Lower leg skin (tissue), 4 donors: ENCODE results near the gene SLC7A6OS. TPM values are rescaled to one million over a fixed set of nuclear protein-coding genes. Genes with fewer than 3 reads are reported as not detected.

Experiments
- DNase-seq, 2 donors: peaks; one replicate each; pipeline ENCODE4 v3.0.0-alpha.2; 2019; ENCODE audit warnings: low spot score in 2 of 2
- H3K4me3 ChIP-seq: fragments of 200-600 bp; sonication (generic); 2 replicates; pipeline ENCODE4 v1.5.1; 2017; ENCODE audit warnings: mild to moderate bottlenecking, low read depth; ENCODE audit not compliant: poor library complexity, severe bottlenecking
- POLR2A ChIP-seq, 2 donors: fragments of 450-650 bp; IDR thresholded peaks; one replicate each; pipeline ENCODE4 v1.6.1; 2016 to 2017; ENCODE audit warnings: antibody characterized with exemption in 2 of 2, mild to moderate bottlenecking in 1 of 2, moderate library complexity in 1 of 2
- WGBS, 2 donors: methylation state at CpG; one replicate each; pipeline ENCODE4 v1.1.5; 2018; 5-methylcytosine and 5-hydroxymethylcytosine counted together
- intact Hi-C: fragments of 100-400 bp; cut with DNase I; formaldehyde crosslinking; loops from one replicate; pipeline ENCODE4 v1.15.0; 2023; ENCODE audit warnings: low total_unique reads
- total RNA-seq, 4 donors: library from RNA; depleted of rRNA; stranded (reverse); fragments of >200 nt; gene quantifications; one replicate each; pipeline ENCODE4 v1.1.0, GENCODE V29; 2016
- TF ChIP-seq, protein P1 (sequence below), 3 donors: fragments of 450-650 bp; IDR thresholded peaks; one replicate each; pipeline ENCODE4 v1.5.1; 2016; ENCODE audit warnings: antibody characterized with exemption in 3 of 3, mild to moderate bottlenecking in 3 of 3, moderate library complexity in 2 of 3

SLC7A6OS gene
- total RNA-seq, 4 donors from 2014 or later, result 10.1 to 14.9 (median 11.0) TPM

DNA sequence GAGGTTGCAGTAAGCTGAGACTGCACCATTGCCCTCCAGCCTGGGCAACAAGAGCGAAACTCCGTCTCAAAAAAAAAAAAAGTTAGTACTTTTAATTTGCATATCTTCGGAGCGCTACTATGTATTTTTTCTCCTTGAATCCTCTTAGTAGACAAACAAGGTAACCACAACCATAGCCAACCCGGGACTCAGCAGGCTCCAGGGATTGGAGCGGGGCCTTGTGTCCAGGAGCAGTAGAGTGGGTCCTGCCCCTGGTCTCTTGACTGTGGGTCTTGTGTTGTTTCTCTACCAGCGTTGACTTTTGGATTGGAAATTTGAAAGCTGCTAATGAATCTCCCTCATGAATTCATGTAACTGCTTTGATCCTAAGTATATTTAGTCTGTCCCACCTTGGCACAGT is 32.4 kb upstream of the SLC7A6OS start:
- TF ChIP-seq, protein P1, sequence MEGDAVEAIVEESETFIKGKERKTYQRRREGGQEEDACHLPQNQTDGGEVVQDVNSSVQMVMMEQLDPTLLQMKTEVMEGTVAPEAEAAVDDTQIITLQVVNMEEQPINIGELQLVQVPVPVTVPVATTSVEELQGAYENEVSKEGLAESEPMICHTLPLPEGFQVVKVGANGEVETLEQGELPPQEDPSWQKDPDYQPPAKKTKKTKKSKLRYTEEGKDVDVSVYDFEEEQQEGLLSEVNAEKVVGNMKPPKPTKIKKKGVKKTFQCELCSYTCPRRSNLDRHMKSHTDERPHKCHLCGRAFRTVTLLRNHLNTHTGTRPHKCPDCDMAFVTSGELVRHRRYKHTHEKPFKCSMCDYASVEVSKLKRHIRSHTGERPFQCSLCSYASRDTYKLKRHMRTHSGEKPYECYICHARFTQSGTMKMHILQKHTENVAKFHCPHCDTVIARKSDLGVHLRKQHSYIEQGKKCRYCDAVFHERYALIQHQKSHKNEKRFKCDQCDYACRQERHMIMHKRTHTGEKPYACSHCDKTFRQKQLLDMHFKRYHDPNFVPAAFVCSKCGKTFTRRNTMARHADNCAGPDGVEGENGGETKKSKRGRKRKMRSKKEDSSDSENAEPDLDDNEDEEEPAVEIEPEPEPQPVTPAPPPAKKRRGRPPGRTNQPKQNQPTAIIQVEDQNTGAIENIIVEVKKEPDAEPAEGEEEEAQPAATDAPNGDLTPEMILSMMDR (IDR thresholded peaks at IDR 0.05), result no peak
- no peak for TF ChIP-seq POLR2A (IDR thresholded peaks at IDR 0.05)
- WGBS, 2 donors, result 94 to 95% methylated on average over 7 of the region's 7 CpGs
- intact Hi-C loops, result no loop called here
- no peak for DNase-seq
- no peak overlapping the region for H3K4me3 ChIP-seq

DNA sequence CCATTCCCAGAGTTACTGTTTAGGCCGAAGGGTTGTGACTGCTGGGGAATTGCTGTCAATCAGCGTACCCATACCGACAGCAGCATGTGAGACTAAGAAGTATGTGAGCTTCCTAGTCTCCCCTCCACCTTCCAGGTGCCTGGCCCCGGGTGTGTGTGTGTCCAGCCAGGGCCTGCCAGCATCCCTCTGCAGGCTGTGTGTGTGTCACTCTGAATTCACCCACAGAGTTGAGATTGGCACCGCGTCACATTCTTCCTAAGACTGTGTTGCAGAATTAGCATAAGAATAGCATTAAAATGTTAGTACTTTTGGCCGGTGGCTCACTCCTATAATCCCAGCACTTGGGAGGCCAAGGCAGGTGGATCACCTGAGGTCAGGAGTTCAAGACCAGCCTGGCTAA is 31.9 kb upstream of the SLC7A6OS start:
- WGBS, 2 donors, result 86 to 93% methylated on average over 7 of the region's 7 CpGs
- H3K4me3 ChIP-seq, result no peak overlapping the region
- no peak for DNase-seq
- TF ChIP-seq POLR2A (IDR thresholded peaks at IDR 0.05), result no peak
- TF ChIP-seq, protein P1 (IDR thresholded peaks at IDR 0.05), result no peak
- intact Hi-C loops, result no loop called here

DNA sequence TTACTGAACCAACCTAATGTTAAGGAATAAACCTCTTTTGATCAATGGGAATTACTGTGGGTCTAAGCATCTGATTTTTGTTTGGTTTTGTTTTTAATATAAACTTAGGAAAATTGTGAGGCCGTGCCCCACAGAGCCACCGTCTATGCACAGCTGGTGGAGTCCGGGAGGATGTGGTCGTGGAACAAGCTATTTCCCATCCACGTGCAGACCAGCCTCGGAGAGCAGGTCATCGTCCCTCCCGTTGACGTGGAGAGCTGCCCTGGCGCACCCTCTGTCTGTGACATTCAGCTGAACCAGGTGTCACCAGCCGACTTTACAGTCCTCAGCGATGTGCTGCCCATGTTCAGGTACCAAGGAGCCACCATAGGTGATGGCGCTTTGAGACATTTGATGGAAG is 28.5 kb upstream of the SLC7A6OS start:
- DNase-seq, result no peak
- TF ChIP-seq, protein P1 (IDR thresholded peaks at IDR 0.05), result no peak
- no peak for TF ChIP-seq POLR2A (IDR thresholded peaks at IDR 0.05)
- intact Hi-C loops, result no loop called here
- no peak overlapping the region for H3K4me3 ChIP-seq
- 92 to 94% methylated on average over 13 of the region's 13 CpGs for WGBS, 2 donors

DNA sequence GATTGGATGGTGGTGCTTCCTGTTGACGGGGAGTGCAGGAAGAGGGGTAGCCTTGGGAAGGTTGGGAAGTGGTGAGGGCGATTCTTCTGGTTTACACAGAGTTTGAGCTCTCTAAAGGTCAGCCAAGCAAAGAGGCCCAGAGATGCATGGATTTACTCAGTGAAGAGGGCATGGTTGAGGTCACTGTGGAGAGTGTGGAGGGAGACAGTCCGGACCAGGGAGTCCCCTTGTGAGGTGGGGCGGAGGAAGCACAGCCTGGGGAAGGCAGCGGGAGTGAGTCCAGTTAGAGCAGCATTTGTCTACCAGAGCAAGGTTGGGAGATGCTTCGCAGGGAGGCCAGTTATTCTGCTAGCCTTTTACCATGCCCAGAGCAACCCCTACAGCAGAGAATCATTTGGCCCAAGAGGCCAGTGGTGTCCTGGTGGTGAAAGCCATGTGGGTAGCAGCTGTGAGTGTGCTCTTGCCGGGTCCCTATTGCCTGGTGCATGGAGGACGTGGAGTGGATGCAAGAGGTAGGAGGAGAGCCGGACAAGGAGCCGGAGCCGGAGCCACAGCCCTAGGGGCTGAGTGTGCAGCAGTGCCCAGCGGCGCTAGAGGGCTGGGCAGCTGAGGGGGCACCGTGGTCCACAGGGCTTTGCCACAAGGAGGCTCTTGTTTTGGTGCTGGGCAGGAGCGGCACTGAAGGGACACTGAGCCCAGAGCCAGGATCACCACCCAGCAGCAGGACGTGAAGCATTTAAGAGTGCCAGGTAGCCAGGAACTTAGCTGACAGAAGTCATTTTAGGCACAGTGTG is 27.8 kb upstream of the SLC7A6OS start:
- WGBS, 2 donors, result 93 to 95% methylated on average over 16 of the region's 16 CpGs
- H3K4me3 ChIP-seq, result no peak overlapping the region
- DNase-seq, result no peak
- intact Hi-C loops, result no loop called here
- TF ChIP-seq POLR2A (IDR thresholded peaks at IDR 0.05), result no peak
- TF ChIP-seq, protein P1 (IDR thresholded peaks at IDR 0.05), result no peak

DNA sequence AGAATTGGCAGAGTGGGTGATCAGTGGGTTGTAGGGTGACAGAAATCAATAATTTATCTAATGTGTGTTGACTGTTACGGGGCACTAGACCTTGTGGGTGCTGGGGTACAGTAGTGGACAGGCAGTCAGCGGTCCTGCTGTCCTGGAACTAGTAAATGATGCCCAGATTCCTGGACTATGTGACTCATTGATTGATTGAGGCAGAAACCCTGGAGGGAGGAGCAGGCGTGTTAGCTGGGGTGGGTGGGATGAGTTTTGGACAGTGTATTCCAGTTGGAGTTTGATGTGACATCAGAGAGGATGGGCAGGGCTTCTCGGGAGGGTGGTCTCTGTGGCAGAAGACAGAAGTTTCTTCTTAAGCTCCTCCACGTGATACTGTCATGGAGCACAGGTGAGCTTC is 24.4 kb upstream of the SLC7A6OS start:
- WGBS, 2 donors, result 83% methylated on average over 5 of the region's 5 CpGs
- intact Hi-C loops, result no loop called here
- DNase-seq, result no peak
- TF ChIP-seq, protein P1 (IDR thresholded peaks at IDR 0.05), result no peak
- TF ChIP-seq POLR2A (IDR thresholded peaks at IDR 0.05), result no peak
- no peak overlapping the region for H3K4me3 ChIP-seq
